Glutamatergic neuron (in vitro differentiated cells): Measurements from ENCODE around the gene WWTR1. TPM values are rescaled to one million over a fixed set of nuclear protein-coding genes. Genes with fewer than 3 reads are reported as not detected.

Experiments
- DNase-seq: peaks from one replicate; pipeline ENCODE4 v3.0.0; 2022
- H3K27ac Mint-ChIP-seq: one replicate; pipeline ENCODE4 v1.8.0; 2020; ENCODE audit warnings: mild to moderate bottlenecking, mixed read lengths, inconsistent platforms; ENCODE audit not compliant: unreplicated experiment
- H3K27me3 Mint-ChIP-seq: one replicate; pipeline ENCODE4 v1.8.0; 2020; ENCODE audit warnings: mild to moderate bottlenecking, moderate library complexity, mixed read lengths, inconsistent platforms; ENCODE audit not compliant: unreplicated experiment
- H3K36me3 Mint-ChIP-seq: one replicate; pipeline ENCODE4 v1.8.0; 2020; ENCODE audit warnings: mild to moderate bottlenecking, mixed read lengths, inconsistent platforms; ENCODE audit not compliant: unreplicated experiment
- H3K4me1 Mint-ChIP-seq: one replicate; pipeline ENCODE4 v1.8.0; 2020; ENCODE audit warnings: mild to moderate bottlenecking, low read depth, mixed read lengths, inconsistent platforms; ENCODE audit not compliant: unreplicated experiment
- H3K4me3 Mint-ChIP-seq: one replicate; pipeline ENCODE4 v1.8.0; 2020; ENCODE audit warnings: mild to moderate bottlenecking, mixed read lengths, inconsistent platforms; ENCODE audit not compliant: unreplicated experiment
- H3K9me3 Mint-ChIP-seq: one replicate; pipeline ENCODE4 v1.8.0; 2020; ENCODE audit warnings: mild to moderate bottlenecking, moderate library complexity, mixed read lengths, inconsistent platforms; ENCODE audit not compliant: unreplicated experiment
- total RNA-seq: library from RNA; stranded (reverse); fragmentation: NEBNext Ultra II Directional; extraction: Animal tissue kit (Norgen Biotek cat#: 25700); gene quantifications from one replicate; pipeline ENCODE4 v1.2.1, GENCODE V29; 2021; ENCODE audit not compliant: unreplicated experiment
- TF ChIP-seq, protein P1 (sequence below): fragments of 200-600 bp; sonication (generic); IDR thresholded peaks from one replicate; pipeline ENCODE4 v1.5.0; 2021; ENCODE audit not compliant: partially characterized antibody, unreplicated experiment

The WWTR1 gene
- total RNA-seq, 1 donor from 2014 or later = 2.3 TPM

DNA sequence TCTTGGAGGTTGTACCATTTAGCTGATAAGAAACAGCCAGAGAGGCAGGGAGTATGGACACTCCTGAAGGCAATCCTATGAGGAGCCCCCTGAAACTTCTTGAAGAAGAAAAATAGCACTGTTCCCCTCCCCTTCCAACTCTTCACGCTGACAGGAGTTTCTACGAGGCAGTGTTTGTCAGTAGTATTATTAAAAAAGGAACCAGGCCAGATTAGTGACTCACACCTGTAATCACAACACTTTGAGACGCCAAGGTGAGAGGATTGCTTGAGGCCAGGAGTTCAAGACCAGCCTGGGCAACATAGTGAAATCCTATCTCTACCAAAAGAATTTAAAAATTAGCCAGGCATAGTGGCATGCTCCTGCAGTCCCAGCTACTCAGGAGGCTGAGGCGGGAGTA, 38.7 kb downstream of the WWTR1 start:
- TF ChIP-seq, protein P1, sequence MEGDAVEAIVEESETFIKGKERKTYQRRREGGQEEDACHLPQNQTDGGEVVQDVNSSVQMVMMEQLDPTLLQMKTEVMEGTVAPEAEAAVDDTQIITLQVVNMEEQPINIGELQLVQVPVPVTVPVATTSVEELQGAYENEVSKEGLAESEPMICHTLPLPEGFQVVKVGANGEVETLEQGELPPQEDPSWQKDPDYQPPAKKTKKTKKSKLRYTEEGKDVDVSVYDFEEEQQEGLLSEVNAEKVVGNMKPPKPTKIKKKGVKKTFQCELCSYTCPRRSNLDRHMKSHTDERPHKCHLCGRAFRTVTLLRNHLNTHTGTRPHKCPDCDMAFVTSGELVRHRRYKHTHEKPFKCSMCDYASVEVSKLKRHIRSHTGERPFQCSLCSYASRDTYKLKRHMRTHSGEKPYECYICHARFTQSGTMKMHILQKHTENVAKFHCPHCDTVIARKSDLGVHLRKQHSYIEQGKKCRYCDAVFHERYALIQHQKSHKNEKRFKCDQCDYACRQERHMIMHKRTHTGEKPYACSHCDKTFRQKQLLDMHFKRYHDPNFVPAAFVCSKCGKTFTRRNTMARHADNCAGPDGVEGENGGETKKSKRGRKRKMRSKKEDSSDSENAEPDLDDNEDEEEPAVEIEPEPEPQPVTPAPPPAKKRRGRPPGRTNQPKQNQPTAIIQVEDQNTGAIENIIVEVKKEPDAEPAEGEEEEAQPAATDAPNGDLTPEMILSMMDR = no peak
- H3K27me3 Mint-ChIP-seq = no peaks in the 10 kb centered on the region
- H3K36me3 Mint-ChIP-seq = no peaks in the 10 kb centered on the region
- no peak overlapping the region for H3K27ac Mint-ChIP-seq
- H3K4me1 Mint-ChIP-seq = peaks cover under 1% of the 10 kb centered on the region
- no peaks in the 10 kb centered on the region for H3K9me3 Mint-ChIP-seq
- no peak overlapping the region for H3K4me3 Mint-ChIP-seq
- no peak for DNase-seq

DNA sequence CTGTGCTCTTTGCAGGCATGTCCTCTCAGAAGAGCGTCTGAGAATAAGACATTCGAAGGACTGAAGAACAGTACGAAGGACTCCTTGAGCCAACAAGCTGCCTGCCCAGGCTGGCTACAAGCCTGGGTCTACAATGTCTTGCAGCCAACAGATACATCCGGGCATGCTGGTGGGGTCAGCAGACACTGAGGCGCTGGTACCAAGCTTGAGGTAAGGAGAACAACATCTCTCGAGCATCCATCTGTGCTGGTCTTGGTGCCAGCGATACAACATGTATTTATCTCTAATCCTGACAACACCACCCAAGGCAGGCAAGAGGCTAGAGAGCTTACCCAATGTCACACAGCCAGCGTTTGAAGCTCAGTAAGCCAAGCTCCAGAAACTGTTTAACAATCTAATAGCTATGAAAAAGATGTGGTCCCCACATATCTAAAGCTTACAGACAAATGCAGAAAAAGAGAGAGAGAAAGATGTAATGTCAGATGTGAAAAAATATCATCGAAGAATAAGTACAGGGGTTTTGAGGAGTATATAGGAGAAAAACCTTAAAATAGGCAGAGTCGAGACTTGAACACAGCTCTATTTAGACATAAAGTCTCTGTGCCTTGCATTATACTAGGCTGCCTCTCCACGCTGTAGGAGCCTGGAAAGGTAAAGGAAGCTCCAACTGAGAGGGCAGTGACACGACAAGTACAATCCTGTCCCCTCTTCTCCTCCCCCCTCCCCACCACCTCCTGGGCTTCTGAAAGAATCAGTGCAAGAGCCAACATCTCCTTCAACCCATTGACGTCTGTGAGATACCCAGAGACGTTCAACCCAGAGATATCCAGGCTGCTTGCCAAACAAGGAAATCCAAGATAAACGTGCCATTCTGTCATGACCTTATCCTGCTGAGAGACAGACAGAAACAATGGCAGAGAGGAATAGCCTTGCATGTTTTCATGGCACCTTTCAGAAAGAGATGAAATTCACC, 39.4 kb downstream of the WWTR1 start:
- peaks cover 6% of the 10 kb centered on the region for H3K4me1 Mint-ChIP-seq
- DNase-seq = no peak
- TF ChIP-seq, protein P1 = no peak
- no peak overlapping the region for H3K4me3 Mint-ChIP-seq
- H3K9me3 Mint-ChIP-seq = no peaks in the 10 kb centered on the region
- no peak overlapping the region for H3K27ac Mint-ChIP-seq
- H3K36me3 Mint-ChIP-seq = no peaks in the 10 kb centered on the region
- H3K27me3 Mint-ChIP-seq = no peaks in the 10 kb centered on the region

DNA sequence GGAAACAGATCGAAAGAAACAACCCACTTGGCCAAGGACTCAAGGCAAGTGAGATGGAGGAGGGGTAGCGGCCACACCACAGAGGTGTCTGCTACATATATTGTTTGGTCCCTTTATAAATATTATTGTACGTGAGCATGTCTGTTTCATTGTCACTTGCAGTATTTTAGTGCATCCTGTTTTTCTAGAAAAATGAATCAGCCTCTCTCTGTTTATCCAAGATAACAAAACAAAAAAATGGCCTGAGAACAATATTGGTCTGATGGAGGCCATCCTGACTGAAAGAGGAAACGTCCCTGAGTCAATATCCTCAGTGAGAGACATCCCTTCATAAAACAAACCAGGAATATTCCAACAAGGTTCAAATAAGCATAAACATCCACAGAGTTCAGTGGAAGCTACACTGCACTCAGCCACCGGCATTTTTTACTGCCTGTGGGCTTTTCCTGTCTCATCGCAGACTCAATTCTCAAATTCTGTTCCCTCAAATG, 42.0 kb downstream of the WWTR1 start:
- no peak overlapping the region for H3K27ac Mint-ChIP-seq

DNA sequence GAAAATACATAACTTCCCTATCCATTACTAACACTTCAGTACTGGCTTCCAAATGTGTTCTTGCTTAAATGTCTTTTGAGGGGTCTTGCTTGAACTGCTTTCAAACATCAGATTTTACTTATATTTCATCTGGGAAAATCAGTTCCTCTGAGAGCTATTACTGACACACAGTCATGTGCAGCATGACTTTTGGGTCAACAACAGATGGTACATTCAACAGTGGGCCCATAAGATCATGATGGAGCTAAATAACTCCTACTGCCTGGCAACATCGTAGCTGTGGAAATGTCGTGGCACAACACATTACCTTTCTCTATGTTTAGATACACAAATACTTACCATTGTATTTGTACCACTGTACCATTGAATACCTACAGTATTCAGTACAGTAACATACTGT, 43.8 kb downstream of the WWTR1 start:
- Mint-ChIP-seq H3K36me3 (no peaks in the 10 kb centered on the region), H3K27ac (no peak overlapping the region), H3K27me3 (no peaks in the 10 kb centered on the region), H3K4me3 (no peak overlapping the region), H3K4me1 (peaks cover 6% of the 10 kb centered on the region), H3K9me3 (no peaks in the 10 kb centered on the region)
- TF ChIP-seq, protein P1 = no peak
- no peak for DNase-seq

More for the DNA sequence above, 42.0 kb downstream of the WWTR1 start:
- TF ChIP-seq, protein P1 = no peak
- DNase-seq = no peak
- no peaks in the 10 kb centered on the region for H3K27me3 Mint-ChIP-seq
- H3K9me3 Mint-ChIP-seq = no peaks in the 10 kb centered on the region
- no peak overlapping the region for H3K4me3 Mint-ChIP-seq
- H3K4me1 Mint-ChIP-seq = peaks cover 6% of the 10 kb centered on the region
- H3K36me3 Mint-ChIP-seq = no peaks in the 10 kb centered on the region

DNA sequence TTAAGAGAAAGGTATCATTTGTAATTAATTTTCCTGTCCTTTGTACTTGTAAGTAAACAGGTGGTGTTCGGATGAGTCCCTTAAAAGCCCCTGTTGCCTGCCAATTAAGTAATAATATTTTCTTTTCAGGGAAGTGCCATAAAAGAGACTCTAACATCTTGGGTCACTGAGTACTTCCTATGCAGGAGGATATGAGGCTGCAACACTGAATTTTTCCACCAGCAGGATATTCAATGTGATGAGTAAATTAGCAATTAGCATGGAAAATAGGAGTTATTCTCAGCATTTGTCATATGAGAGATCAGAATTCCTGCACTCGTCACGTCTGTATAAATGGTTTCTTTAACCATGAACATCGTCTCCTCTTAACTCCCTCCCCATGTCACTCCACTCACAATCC, 45.4 kb downstream of the WWTR1 start:
- Mint-ChIP-seq H3K4me3 (no peak overlapping the region), H3K36me3 (no peaks in the 10 kb centered on the region), H3K27me3 (no peaks in the 10 kb centered on the region), H3K9me3 (no peaks in the 10 kb centered on the region), H3K27ac (no peak overlapping the region), H3K4me1 (peaks cover 6% of the 10 kb centered on the region)
- TF ChIP-seq, protein P1 = no peak
- no peak for DNase-seq
